Spinal cord (tissue), 10 donors: ENCODE results near the gene HSP90AB1. TPM values are rescaled to one million over a fixed set of nuclear protein-coding genes. Genes with fewer than 3 reads are reported as not detected.
A peak's percentile ranks its signal among the peaks of the same experiment; 100 is the strongest.
"Not testable (repeated sequence)": the region's sequence is repeated elsewhere in the genome, so short reads cannot be mapped to it uniquely, and the experiment has no call there.

Experiments
- DNase-seq, 6 donors: peaks; one replicate each; pipeline versions ENCODE4 v3.0.0 to v3.0.0-alpha.2; 2013 to 2015; ENCODE audit warnings: low spot score in 6 of 6, low read depth in 4 of 6
- H3K27ac ChIP-seq: one replicate; pipeline ENCODE4 v1.5.1; 2013; ENCODE audit warnings: low read depth, low read length, control low read depth
- H3K27me3 ChIP-seq: one replicate; pipeline ENCODE4 v1.6.1; 2013; ENCODE audit warnings: low read length; ENCODE audit not compliant: control insufficient read depth, insufficient read depth
- H3K36me3 ChIP-seq: one replicate; pipeline ENCODE4 v1.6.1; 2013; ENCODE audit warnings: low read length; ENCODE audit not compliant: control insufficient read depth, insufficient read depth
- H3K4me1 ChIP-seq: one replicate; pipeline ENCODE4 v1.6.1; 2013; ENCODE audit warnings: low read length; ENCODE audit not compliant: control insufficient read depth, insufficient read depth
- H3K4me3 ChIP-seq: one replicate; pipeline ENCODE4 v1.5.1; 2013; ENCODE audit warnings: low read depth, low read length, control low read depth
- H3K9me3 ChIP-seq: one replicate; pipeline ENCODE4 v1.6.1; 2013; ENCODE audit warnings: low read length; ENCODE audit not compliant: control insufficient read depth, insufficient read depth
- WGBS: methylation state at CpG from one replicate; pipeline ENCODE4 v1.1.5; 2013; ENCODE audit warnings: missing lambda C conversion rate; ENCODE audit not compliant: insufficient coverage; 5-methylcytosine and 5-hydroxymethylcytosine counted together
- polyA plus RNA-seq, 2 donors: library from polyadenylated mRNA; unstranded; fragments of 120-200 nt; gene quantifications; one replicate each; pipeline ENCODE4 v1.2.1, GENCODE V29; 2013; ENCODE audit not compliant: insufficient read length in 2 of 2
- total RNA-seq, 2 donors: library from RNA; depleted of rRNA in 1 of 2; stranded (reverse); fragments of 120-200 nt in 1 of 2; fragments of >200 nt in 1 of 2; gene quantifications; one replicate each; pipeline versions ENCODE4 v1.2.3 to v1.2.4, GENCODE V29; 2013 to 2014
- donor health status: healthy.

Gene HSP90AB1
- total and polyA plus RNA-seq, 4 donors = 484 to 875 (median 828) TPM

DNA sequence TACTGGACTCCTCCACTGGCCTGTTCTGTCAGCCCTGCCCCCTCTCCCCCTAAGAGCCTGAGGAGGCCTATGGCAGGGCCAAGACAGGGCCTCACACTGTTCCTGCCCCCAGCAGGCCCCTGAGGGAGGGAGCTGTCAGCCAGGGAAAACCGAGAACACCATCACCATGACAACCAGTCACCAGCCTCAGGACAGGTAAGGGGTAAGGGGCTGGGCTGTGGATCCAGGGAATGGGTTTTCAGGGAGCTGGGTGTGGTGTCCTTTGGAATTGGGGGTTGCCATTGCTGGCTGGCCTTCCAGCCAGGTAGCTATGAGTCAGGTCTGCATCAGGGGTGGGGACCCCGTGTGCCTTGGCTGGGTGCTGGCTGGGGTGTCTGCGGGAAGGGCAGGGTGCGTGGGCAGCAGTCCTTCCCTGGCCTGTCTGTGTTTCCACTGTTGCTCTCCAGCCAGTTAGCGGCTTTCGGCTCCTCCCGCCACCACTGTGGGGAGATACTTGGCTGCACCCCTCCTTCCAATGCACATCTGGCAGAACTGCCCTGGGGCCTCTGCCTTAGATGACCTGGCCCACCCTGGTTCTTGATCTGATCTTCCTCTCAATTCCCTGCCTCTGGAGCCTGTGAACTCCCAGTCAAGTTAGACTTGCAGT is 19.6 kb upstream of the HSP90AB1 start:
- no peak overlapping the region for H3K27ac ChIP-seq
- DNase-seq = no peak
- peaks cover 56% of the 10 kb centered on the region for H3K4me1 ChIP-seq

DNA sequence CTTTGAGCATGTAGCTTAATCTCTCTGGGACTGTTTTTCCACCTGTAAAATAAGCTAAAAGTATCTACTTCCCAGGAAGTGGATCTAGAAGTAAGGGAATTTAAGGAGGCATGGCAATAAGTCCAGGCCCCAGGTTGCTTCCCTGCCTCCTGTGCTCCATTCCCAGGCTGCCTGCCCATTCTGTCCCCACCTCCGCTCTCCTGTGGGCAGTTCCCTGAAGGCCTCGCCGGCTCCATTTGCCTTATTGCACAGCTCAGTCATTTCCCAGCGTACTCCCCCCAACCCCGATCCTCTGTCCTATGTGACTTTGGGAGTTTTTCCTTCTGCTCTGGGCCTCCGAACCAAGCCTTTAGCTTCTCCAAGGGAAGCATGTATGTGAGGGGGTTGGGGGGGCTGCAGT is 18.9 kb upstream of the HSP90AB1 start:
- WGBS = 93% methylated on average over 2 of the region's 6 CpGs
- peaks cover 40% of the 10 kb centered on the region for H3K36me3 ChIP-seq
- no peak overlapping the region for H3K4me3 ChIP-seq
- peaks cover 54% of the 10 kb centered on the region for H3K4me1 ChIP-seq
- no peak overlapping the region for H3K27ac ChIP-seq
- no peak for DNase-seq
- no peaks in the 10 kb centered on the region for H3K9me3 ChIP-seq
- H3K27me3 ChIP-seq = no peaks in the 10 kb centered on the region

More for the DNA sequence above, 19.6 kb upstream of the HSP90AB1 start:
- peaks cover 33% of the 10 kb centered on the region for H3K36me3 ChIP-seq
- no peaks in the 10 kb centered on the region for H3K27me3 ChIP-seq
- WGBS = 90% methylated on average over 6 of the region's 7 CpGs
- H3K9me3 ChIP-seq = no peaks in the 10 kb centered on the region
- H3K4me3 ChIP-seq = no peak overlapping the region

DNA sequence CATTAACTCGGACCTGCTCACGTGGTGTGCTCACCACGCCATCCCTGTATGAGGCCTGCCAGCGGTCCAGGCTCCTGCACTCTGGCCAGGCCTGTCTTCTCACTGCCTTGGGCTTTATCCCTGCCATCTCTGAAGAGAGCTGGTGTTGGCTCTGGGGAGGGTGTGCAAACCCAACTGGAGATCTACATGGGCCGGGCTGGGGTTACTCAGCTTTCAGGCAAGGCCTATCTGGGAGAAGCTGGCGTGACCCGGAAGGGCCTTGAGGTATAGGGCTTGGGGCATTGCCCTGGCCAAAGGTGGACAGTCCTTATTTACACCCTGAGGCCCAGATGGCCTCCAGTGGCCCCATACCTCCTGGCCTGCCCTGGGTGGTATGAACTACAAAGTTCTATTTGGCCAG is 18.5 kb upstream of the HSP90AB1 start:
- WGBS = 92% methylated on average over 7 of the region's 7 CpGs
- H3K4me1 ChIP-seq = peaks cover 56% of the 10 kb centered on the region
- H3K27ac ChIP-seq = no peak overlapping the region
- no peak for DNase-seq
- no peaks in the 10 kb centered on the region for H3K9me3 ChIP-seq
- H3K36me3 ChIP-seq = peaks cover 44% of the 10 kb centered on the region
- H3K27me3 ChIP-seq = no peaks in the 10 kb centered on the region
- no peak overlapping the region for H3K4me3 ChIP-seq

DNA sequence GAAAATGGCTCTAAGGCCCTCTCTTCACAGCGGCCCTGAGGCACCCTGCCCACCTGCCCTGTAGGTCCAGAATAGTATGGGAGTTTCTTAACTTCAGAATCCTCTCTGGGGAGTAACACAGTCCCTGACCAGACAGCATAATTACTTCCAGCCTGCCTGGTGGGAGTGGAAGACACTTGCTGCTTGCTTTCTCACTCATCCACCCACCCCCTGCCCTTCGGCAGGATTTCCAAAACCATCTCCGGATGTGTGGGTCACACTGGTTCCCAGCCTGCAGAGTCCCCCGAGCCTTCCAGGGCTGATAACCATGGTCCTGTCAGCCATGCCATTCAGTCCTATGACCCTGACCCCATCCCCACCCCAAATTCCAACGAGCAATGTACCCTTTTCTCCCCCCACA is 18.1 kb upstream of the HSP90AB1 start:
- Histone ChIP-seq H3K36me3 (peaks cover 47% of the 10 kb centered on the region), H3K9me3 (no peaks in the 10 kb centered on the region), H3K27ac (no peak overlapping the region), H3K27me3 (no peaks in the 10 kb centered on the region), H3K4me1 (peaks cover 58% of the 10 kb centered on the region), H3K4me3 (no peak overlapping the region)
- no peak for DNase-seq
- 75% methylated on average over 4 of the region's 5 CpGs for WGBS

DNA sequence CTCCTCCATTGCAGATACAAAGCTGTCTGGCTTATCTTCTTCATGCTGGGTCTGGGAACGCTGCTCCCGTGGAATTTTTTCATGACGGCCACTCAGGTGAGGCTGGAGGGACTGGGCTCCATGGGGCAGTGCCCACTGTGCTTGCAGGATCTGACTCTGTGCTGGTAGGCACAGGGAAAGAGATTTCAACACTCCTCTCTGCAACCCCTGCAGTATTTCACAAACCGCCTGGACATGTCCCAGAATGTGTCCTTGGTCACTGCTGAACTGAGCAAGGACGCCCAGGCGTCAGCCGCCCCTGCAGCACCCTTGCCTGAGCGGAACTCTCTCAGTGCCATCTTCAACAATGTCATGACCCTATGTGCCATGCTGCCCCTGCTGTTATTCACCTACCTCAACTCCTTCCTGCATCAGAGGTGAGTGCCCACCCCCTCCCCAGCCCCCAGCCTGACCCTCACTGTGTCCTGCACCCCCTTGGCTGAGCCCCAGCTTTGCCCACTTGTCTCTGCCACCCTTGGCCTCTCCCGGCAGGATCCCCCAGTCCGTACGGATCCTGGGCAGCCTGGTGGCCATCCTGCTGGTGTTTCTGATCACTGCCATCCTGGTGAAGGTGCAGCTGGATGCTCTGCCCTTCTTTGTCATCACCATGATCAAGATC is 17.4 kb upstream of the HSP90AB1 start:
- no peak overlapping the region for H3K4me3 ChIP-seq
- H3K9me3 ChIP-seq = no peaks in the 10 kb centered on the region
- 89% methylated on average over 11 of the region's 11 CpGs for WGBS
- peaks cover 58% of the 10 kb centered on the region for H3K4me1 ChIP-seq
- H3K36me3 ChIP-seq = peaks cover 47% of the 10 kb centered on the region
- no peak for DNase-seq
- no peaks in the 10 kb centered on the region for H3K27me3 ChIP-seq
- no peak overlapping the region for H3K27ac ChIP-seq

DNA sequence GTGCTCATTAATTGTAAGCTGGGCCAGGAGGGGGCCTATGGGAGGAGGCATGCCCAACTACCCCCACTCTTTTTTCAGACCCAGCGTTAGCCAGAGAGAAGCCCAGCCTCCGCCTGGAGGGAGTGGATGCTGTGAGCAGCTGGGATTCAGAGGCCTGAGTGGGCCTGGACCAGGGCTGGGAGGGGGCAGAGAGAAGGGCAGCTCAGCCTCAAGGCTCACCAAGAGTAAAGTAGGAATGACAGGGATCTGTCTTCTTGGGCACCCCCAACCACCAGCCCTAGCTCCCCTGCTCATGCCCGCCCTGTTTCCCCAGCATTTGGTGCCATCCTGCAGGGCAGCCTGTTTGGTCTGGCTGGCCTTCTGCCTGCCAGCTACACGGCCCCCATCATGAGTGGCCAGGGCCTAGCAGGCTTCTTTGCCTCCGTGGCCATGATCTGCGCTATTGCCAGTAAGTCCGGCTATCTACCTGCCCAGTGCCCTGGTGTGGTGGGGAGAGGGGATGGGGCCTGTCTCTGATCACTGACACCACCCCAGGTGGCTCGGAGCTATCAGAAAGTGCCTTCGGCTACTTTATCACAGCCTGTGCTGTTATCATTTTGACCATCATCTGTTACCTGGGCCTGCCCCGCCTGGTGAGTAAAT is 16.7 kb upstream of the HSP90AB1 start:
- Histone ChIP-seq H3K4me1 (peaks cover 60% of the 10 kb centered on the region), H3K27ac (no peak overlapping the region), H3K9me3 (no peaks in the 10 kb centered on the region), H3K36me3 (peaks cover 47% of the 10 kb centered on the region), H3K27me3 (no peaks in the 10 kb centered on the region), H3K4me3 (no peak overlapping the region)
- 95% methylated on average over 4 of the region's 10 CpGs for WGBS
- no peak for DNase-seq

DNA sequence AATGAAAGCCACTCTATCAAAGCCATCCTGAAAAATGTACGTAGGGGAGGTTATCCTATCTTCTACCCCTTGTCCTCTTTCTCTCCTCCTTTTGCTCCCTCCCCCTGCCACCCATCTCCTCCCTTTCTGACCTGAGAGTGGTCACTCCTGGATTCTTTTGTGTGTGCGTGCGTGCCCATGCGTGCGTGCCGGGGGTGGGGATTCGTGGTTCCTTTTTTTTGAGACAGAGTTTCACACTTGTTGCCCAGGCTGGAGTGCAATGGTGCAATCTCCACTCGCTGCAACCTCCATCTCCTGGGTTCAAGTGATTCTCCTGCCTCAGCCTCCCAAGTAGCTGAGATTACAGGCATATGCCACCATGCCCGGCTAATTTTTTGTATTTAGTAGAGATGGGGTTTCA is 15.5 kb upstream of the HSP90AB1 start:
- not testable (repeated sequence) for H3K27ac ChIP-seq, H3K4me3 ChIP-seq, H3K9me3 ChIP-seq, H3K27me3 ChIP-seq, DNase-seq
- WGBS = 100% methylated on average over 7 of the region's 9 CpGs
- H3K4me1 ChIP-seq = peaks cover 55% of the 10 kb centered on the region
- peaks cover 49% of the 10 kb centered on the region for H3K36me3 ChIP-seq

DNA sequence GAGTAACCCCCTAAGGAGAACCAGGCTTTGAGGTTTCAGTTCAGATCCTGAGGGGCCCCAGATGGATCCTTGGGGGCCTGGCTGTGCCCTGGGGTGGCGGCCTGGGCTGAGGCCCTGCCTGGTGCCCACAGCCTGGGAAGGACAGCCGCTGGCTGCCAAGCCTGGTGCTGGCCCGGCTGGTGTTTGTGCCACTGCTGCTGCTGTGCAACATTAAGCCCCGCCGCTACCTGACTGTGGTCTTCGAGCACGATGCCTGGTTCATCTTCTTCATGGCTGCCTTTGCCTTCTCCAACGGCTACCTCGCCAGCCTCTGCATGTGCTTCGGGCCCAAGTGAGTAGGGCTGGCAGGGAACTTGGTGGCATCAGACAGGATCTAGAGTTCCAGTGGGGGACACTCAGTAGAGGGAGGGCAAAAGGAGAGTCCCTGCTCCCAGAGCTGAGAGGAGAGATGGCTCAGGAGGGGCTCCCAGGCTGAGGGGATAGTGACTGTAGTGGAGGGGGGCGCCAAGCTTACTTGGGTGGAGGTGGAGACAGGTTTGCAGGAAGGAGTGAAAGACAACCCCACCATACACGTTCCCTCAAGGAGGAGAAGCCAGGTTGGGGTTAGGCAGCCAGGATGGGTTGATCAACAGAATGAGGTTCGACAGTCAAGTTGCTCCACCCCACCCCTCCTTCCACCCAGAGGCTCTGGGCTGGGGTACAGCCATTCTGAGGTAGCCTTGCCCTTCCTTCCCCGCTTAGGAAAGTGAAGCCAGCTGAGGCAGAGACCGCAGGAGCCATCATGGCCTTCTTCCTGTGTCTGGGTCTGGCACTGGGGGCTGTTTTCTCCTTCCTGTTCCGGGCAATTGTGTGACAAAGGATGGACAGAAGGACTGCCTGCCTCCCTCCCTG is 14.0 kb upstream of the HSP90AB1 start:
- Histone ChIP-seq H3K4me3 (no peak overlapping the region), H3K36me3 (peaks cover 45% of the 10 kb centered on the region), H3K27ac (no peak overlapping the region), H3K9me3 (no peaks in the 10 kb centered on the region), H3K27me3 (no peaks in the 10 kb centered on the region), H3K4me1 (peaks cover 50% of the 10 kb centered on the region)
- no peak for DNase-seq
- WGBS = 96% methylated on average over 12 of the region's 16 CpGs

DNA sequence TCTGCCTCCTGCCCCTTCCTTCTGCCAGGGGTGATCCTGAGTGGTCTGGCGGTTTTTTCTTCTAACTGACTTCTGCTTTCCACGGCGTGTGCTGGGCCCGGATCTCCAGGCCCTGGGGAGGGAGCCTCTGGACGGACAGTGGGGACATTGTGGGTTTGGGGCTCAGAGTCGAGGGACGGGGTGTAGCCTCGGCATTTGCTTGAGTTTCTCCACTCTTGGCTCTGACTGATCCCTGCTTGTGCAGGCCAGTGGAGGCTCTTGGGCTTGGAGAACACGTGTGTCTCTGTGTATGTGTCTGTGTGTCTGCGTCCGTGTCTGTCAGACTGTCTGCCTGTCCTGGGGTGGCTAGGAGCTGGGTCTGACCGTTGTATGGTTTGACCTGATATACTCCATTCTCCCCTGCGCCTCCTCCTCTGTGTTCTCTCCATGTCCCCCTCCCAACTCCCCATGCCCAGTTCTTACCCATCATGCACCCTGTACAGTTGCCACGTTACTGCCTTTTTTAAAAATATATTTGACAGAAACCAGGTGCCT is 13.3 kb upstream of the HSP90AB1 start:
- 73% methylated on average over 11 of the region's 14 CpGs for WGBS
- peaks cover 40% of the 10 kb centered on the region for H3K36me3 ChIP-seq
- H3K9me3 ChIP-seq = no peaks in the 10 kb centered on the region
- no peaks in the 10 kb centered on the region for H3K27me3 ChIP-seq
- peaks cover 49% of the 10 kb centered on the region for H3K4me1 ChIP-seq
- no peak for DNase-seq
- no peak overlapping the region for H3K4me3 ChIP-seq
- peak overlapping the region; percentile 86 for H3K27ac ChIP-seq
